ENCODE results near the gene ITGAD. TPM values are rescaled to one million over a fixed set of nuclear protein-coding genes. Genes with fewer than 3 reads are reported as not detected.

Gene ITGAD
- total and polyA plus RNA-seq, 2 of the 13 experiments (the other 11 are each of a cell fraction or from before 2014, with no cell fraction given), result not detected

DNA sequence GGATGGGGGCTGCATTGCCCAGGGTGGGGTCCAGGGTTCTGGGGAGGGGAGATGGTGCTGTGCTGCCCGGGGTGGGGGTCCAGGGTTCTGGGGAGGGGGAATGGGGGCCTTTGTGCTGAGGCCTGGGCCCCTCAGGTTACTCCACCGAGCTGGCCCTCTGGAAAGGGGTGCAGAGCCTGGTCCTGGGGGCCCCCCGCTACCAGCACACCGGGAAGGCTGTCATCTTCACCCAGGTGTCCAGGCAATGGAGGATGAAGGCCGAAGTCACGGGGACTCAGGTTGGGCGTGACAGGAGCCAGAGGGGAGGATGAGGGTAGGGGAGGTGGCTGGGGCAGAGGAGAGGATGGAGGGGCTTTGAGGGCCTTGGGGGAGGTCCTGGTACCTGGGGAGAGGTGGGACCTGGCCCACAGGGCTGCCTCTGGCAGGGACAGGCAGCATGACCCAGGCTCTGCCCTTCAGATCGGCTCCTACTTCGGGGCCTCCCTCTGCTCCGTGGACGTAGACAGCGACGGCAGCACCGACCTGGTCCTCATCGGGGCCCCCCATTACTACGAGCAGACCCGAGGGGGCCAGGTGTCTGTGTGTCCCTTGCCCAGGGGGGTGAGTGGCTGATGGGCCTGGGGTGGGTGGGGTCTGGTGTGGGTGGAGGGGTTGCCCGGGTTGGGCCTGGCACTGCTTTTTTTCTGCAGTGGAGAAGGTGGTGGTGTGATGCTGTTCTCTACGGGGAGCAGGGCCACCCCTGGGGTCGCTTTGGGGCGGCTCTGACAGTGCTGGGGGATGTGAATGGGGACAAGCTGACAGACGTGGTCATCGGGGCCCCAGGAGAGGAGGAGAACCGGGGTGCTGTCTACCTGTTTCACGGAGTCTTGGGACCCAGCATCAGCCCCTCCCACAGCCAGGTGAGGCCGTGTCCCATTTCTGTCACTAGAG lies 30.4 kb upstream of the ITGAD start:
- intact Hi-C loops (cut with micrococcal nuclease; ENCODE audit: unreplicated experiment) (no loop called here), in situ Hi-C loops (cut with HindIII; ENCODE audit: extremely low pct_ligation_motif_present, low pct_unique_long_range_greater_than_20kb) (no loop called here)
- TF ChIP-seq ZNF337 (CRISPR knock-in tag; IDR thresholded peaks at IDR 0.05; ENCODE audit: borderline replicate concordance, low read depth) (no peak), RBFOX2 (IDR thresholded peaks at IDR 0.05; ENCODE audit: low read depth, low read length) (no peak), RORA (CRISPR knock-in tag; IDR thresholded peaks at IDR 0.05) (no peak), JARID2 (CRISPR knock-in tag; IDR thresholded peaks at IDR 0.05; ENCODE audit: insufficient replicate concordance) (no peak), ARID5B (CRISPR knock-in tag; IDR thresholded peaks at IDR 0.05) (no peak), ZNF326 (CRISPR knock-in tag; IDR thresholded peaks at IDR 0.05; ENCODE audit: borderline replicate concordance) (no peak), TMF1 (CRISPR knock-in tag; IDR thresholded peaks at IDR 0.05; ENCODE audit: low read depth) (no peak), ZNF230 (CRISPR knock-in tag; IDR thresholded peaks at IDR 0.05) (no peak), SRSF9 (IDR thresholded peaks at IDR 0.05; ENCODE audit: borderline replicate concordance, insufficient read depth, low read depth, low read length, poor library complexity, severe bottlenecking) (no peak), SIN3B (IDR thresholded peaks at IDR 0.05; ENCODE audit: low read length) (no peak), MAF1 (CRISPR knock-in tag; IDR thresholded peaks at IDR 0.05; ENCODE audit: borderline replicate concordance) (no peak)
- TF ChIP-seq, protein P1, sequence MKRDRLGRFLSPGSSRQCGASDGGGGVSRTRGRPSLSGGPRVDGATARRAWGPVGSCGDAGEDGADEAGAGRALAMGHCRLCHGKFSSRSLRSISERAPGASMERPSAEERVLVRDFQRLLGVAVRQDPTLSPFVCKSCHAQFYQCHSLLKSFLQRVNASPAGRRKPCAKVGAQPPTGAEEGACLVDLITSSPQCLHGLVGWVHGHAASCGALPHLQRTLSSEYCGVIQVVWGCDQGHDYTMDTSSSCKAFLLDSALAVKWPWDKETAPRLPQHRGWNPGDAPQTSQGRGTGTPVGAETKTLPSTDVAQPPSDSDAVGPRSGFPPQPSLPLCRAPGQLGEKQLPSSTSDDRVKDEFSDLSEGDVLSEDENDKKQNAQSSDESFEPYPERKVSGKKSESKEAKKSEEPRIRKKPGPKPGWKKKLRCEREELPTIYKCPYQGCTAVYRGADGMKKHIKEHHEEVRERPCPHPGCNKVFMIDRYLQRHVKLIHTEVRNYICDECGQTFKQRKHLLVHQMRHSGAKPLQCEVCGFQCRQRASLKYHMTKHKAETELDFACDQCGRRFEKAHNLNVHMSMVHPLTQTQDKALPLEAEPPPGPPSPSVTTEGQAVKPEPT (CRISPR knock-in tag; IDR thresholded peaks at IDR 0.05; ENCODE audit: low read depth), result no peak
- TF ChIP-seq, protein P2, sequence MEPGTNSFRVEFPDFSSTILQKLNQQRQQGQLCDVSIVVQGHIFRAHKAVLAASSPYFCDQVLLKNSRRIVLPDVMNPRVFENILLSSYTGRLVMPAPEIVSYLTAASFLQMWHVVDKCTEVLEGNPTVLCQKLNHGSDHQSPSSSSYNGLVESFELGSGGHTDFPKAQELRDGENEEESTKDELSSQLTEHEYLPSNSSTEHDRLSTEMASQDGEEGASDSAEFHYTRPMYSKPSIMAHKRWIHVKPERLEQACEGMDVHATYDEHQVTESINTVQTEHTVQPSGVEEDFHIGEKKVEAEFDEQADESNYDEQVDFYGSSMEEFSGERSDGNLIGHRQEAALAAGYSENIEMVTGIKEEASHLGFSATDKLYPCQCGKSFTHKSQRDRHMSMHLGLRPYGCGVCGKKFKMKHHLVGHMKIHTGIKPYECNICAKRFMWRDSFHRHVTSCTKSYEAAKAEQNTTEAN (CRISPR knock-in tag; conservative IDR thresholded peaks at IDR 0.05), result no peak
- no peaks in the 10 kb centered on the region; the same call in 1 of the 2 replicates for H4K20me1 ChIP-seq (ENCODE audit: insufficient read depth, low read length)
- no peak overlapping the region for H3K9ac ChIP-seq (ENCODE audit: insufficient read depth, low read depth, low read length)
- ChIA-PET CTCF (ENCODE audit: low intra/inter-chr PET ratio, low total read pairs) (no interaction called here), POLR2A (no interaction called here)
- no peak overlapping the region for H3K4me2 ChIP-seq (ENCODE audit: low read depth, low read length)
- no peak for ATAC-seq
- H3K9me3 ChIP-seq (ENCODE audit: low read length), result no peaks in the 10 kb centered on the region
- no peak for FAIRE-seq
- no peak overlapping the region for H2AFZ ChIP-seq (ENCODE audit: low read length)
- H3K27ac ChIP-seq (ENCODE audit: extremely low read length, insufficient read depth, low read length), result no peak overlapping the region
- H3K4me3 ChIP-seq (replicated peaks in 1 of 3; ENCODE audit: insufficient read depth in 1 of 3, low read depth in 2 of 3, low read length in 3 of 3), result no peak overlapping the region
- H3K4me1 ChIP-seq (ENCODE audit: insufficient read depth, low read length), result no peaks in the 10 kb centered on the region
- peaks cover 0 to 37% of the 10 kb centered on the region in 2 experiments; a peak in 2 of 5 replicates for H3K27me3 ChIP-seq (ENCODE audit: control insufficient read depth in 1 of 2, insufficient read depth in 2 of 2, low read length in 2 of 2)
- no peak for DNase-seq (ENCODE audit: low spot score)
- no peaks in the 10 kb centered on the region for H3K79me2 ChIP-seq (ENCODE audit: insufficient read depth, low read length)
- 25% methylated on average over 19 of the region's 26 CpGs for WGBS (ENCODE audit: low lambda C conversion rate)
- no peaks in the 10 kb centered on the region for H3K36me3 ChIP-seq (replicated peaks in 1 of 2; ENCODE audit: control insufficient read depth in 1 of 2, insufficient read depth in 2 of 2, low read length in 2 of 2)
- BruUV-seq (replicated peaks), result no TSS peak

Measured in HepG2 (cell line).